ENCODE data around the gene CCDC102B. TPM values are rescaled to one million over a fixed set of nuclear protein-coding genes. Genes with fewer than 3 reads are reported as not detected.

CCDC102B gene
- total RNA-seq, 4 donors from 2014 or later, result 12.9 to 17.1 (median 16.2) TPM

GRCh38 chr18:68843473-68844089, 45.7 kb downstream of the CCDC102B start:
- H3K27me3 ChIP-seq, result no peaks in the 10 kb centered on the region
- TF ChIP-seq POLR2A (IDR thresholded peaks at IDR 0.05), result no peak
- TF ChIP-seq, protein P1, sequence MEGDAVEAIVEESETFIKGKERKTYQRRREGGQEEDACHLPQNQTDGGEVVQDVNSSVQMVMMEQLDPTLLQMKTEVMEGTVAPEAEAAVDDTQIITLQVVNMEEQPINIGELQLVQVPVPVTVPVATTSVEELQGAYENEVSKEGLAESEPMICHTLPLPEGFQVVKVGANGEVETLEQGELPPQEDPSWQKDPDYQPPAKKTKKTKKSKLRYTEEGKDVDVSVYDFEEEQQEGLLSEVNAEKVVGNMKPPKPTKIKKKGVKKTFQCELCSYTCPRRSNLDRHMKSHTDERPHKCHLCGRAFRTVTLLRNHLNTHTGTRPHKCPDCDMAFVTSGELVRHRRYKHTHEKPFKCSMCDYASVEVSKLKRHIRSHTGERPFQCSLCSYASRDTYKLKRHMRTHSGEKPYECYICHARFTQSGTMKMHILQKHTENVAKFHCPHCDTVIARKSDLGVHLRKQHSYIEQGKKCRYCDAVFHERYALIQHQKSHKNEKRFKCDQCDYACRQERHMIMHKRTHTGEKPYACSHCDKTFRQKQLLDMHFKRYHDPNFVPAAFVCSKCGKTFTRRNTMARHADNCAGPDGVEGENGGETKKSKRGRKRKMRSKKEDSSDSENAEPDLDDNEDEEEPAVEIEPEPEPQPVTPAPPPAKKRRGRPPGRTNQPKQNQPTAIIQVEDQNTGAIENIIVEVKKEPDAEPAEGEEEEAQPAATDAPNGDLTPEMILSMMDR (IDR thresholded peaks at IDR 0.05), result no peak
- H3K4me3 ChIP-seq (replicated peaks in 1 of 3), result no peak overlapping the region
- H3K4me1 ChIP-seq, result no peaks in the 10 kb centered on the region
- H3K27ac ChIP-seq, result no peak overlapping the region
- DNase-seq, result no peak
- intact Hi-C loops (cut with DNase I), result no loop called here
- 68 to 96% methylated on average over 2 of the region's 2 CpGs for WGBS, 2 donors
- H3K36me3 ChIP-seq, result no peaks in the 10 kb centered on the region
- no peaks in the 10 kb centered on the region for H3K9me3 ChIP-seq

GRCh38 chr18:68847219-68847837, 49.4 kb downstream of the CCDC102B start:
- H3K36me3 ChIP-seq, result no peaks in the 10 kb centered on the region
- no peak for DNase-seq
- intact Hi-C loops (cut with DNase I), result no loop called here
- H3K27ac ChIP-seq, result no peak overlapping the region
- no peak overlapping the region for H3K4me3 ChIP-seq (replicated peaks in 1 of 3)
- no peaks in the 10 kb centered on the region for H3K4me1 ChIP-seq
- 41 to 43% methylated on average over 3 of the region's 3 CpGs for WGBS, 2 donors
- no peaks in the 10 kb centered on the region for H3K27me3 ChIP-seq
- H3K9me3 ChIP-seq, result no peaks in the 10 kb centered on the region
- TF ChIP-seq POLR2A (IDR thresholded peaks at IDR 0.05), result no peak
- TF ChIP-seq, protein P1 (IDR thresholded peaks at IDR 0.05), result peak in 4 of 6 experiments; percentile 25 to 60 (median 52)

GRCh38 chr18:68848242-68848641, 50.4 kb downstream of the CCDC102B start:
- DNase-seq, result no peak
- Histone ChIP-seq H3K4me1 (no peaks in the 10 kb centered on the region), H3K27me3 (no peaks in the 10 kb centered on the region), H3K36me3 (no peaks in the 10 kb centered on the region), H3K4me3 (replicated peaks in 1 of 3) (no peak overlapping the region), H3K27ac (no peak overlapping the region), H3K9me3 (no peaks in the 10 kb centered on the region)
- intact Hi-C loops (cut with DNase I), result no loop called here
- TF ChIP-seq, protein P1 (IDR thresholded peaks at IDR 0.05), result no peak
- TF ChIP-seq POLR2A (IDR thresholded peaks at IDR 0.05), result no peak
- WGBS, 2 donors, result 89 to 95% methylated on average over 1 of the region's 1 CpG

- Histone ChIP-seq H3K9me3 (no peaks in the 10 kb centered on the region), H3K27me3 (no peaks in the 10 kb centered on the region), H3K36me3 (no peaks in the 10 kb centered on the region), H3K4me3 (replicated peaks in 1 of 3) (no peak overlapping the region), H3K27ac (no peak overlapping the region), H3K4me1 (no peaks in the 10 kb centered on the region)
- intact Hi-C loops (cut with DNase I), result no loop called here
- no peak for DNase-seq
- TF ChIP-seq POLR2A (IDR thresholded peaks at IDR 0.05), result no peak
- TF ChIP-seq, protein P1 (IDR thresholded peaks at IDR 0.05), result no peak
- 59 to 60% methylated on average over 4 of the region's 4 CpGs for WGBS, 2 donors
These were observed 57.0 kb downstream of the CCDC102B start for GRCh38 chr18:68854786-68855391.

- Histone ChIP-seq H3K27me3 (no peaks in the 10 kb centered on the region), H3K27ac (no peak overlapping the region), H3K36me3 (no peaks in the 10 kb centered on the region), H3K4me3 (replicated peaks in 1 of 3) (no peak overlapping the region), H3K9me3 (no peaks in the 10 kb centered on the region), H3K4me1 (no peaks in the 10 kb centered on the region)
- TF ChIP-seq, protein P1 (IDR thresholded peaks at IDR 0.05), result no peak
- no peak for TF ChIP-seq POLR2A (IDR thresholded peaks at IDR 0.05)
- no peak for DNase-seq
- intact Hi-C loops (cut with DNase I), result no loop called here
These were observed 57.6 kb downstream of the CCDC102B start for GRCh38 chr18:68855491-68855890.

All from thyroid gland (tissue), 4 donors.